HG02571 (cell line): ENCODE results near the gene OR7G2.
"Not testable (repeated sequence)": the region's sequence is repeated elsewhere in the genome, so short reads cannot be mapped to it uniquely, and the experiment has no call there.

Experiments
- ATAC-seq: cut with Tn5 transposase; IDR thresholded peaks from one replicate; pipeline ENCODE4 v1.9.1; 2021; ENCODE audit warnings: mild to moderate bottlenecking, moderate library complexity; ENCODE audit not compliant: unreplicated experiment

Gene OR7G2

GRCh38 chr19:9075064-9075949 is 32.0 kb downstream of the OR7G2 start:
- ATAC-seq: no peak

GRCh38 chr19:9073806-9074205 is 33.5 kb downstream of the OR7G2 start:
- ATAC-seq: no peak

GRCh38 chr19:9071720-9072119 is 35.6 kb downstream of the OR7G2 start:
- not testable (repeated sequence) for ATAC-seq

GRCh38 chr19:9070066-9070465 is 37.2 kb downstream of the OR7G2 start:
- ATAC-seq: no peak

GRCh38 chr19:9065457-9066014 is 41.7 kb downstream of the OR7G2 start:
- ATAC-seq: no peak

GRCh38 chr19:9061879-9062278 is 45.4 kb downstream of the OR7G2 start:
- ATAC-seq: no peak

GRCh38 chr19:9060564-9061340 is 46.5 kb downstream of the OR7G2 start:
- ATAC-seq: no peak

GRCh38 chr19:9058905-9059667 is 48.2 kb downstream of the OR7G2 start:
- no peak for ATAC-seq

- no peak for ATAC-seq
These were observed 49.6 kb downstream of the OR7G2 start for GRCh38 chr19:9057505-9058258.

- not testable (repeated sequence) for ATAC-seq
These were observed 51.1 kb downstream of the OR7G2 start for GRCh38 chr19:9056131-9056530.

GRCh38 chr19:9054765-9055164 is 52.5 kb downstream of the OR7G2 start:
- ATAC-seq: no peak

GRCh38 chr19:9054207-9054606 is 53.1 kb downstream of the OR7G2 start:
- no peak for ATAC-seq

- not testable (repeated sequence) for ATAC-seq
These were observed 53.6 kb downstream of the OR7G2 start for GRCh38 chr19:9053674-9054073.

- ATAC-seq: no peak
These were observed 54.4 kb downstream of the OR7G2 start for GRCh38 chr19:9052894-9053293.
